KMS-11 (cell line): Measurements from ENCODE around the gene TMEM127.

Experiments used
- H2AFZ ChIP-seq: fragments of 200-600 bp; sonication (generic); 2 replicates; pipeline ENCODE4 v1.6.1; 2016; ENCODE audit warnings: antibody characterized with exemption, mixed run types, low read depth
- H3K27ac ChIP-seq: fragments of 200-600 bp; sonication (generic); 2 replicates; pipeline ENCODE4 v1.6.1; 2016; ENCODE audit warnings: mild to moderate bottlenecking, mixed run types
- H3K27me3 ChIP-seq: fragments of 200-600 bp; sonication (generic); 2 replicates; pipeline ENCODE4 v1.6.1; 2017; ENCODE audit warnings: mild to moderate bottlenecking, low read depth, mixed run types, moderate library complexity; ENCODE audit not compliant: insufficient read depth
- H3K36me3 ChIP-seq: fragments of 200-600 bp; sonication (generic); 2 replicates; pipeline ENCODE4 v1.6.1; 2017; ENCODE audit warnings: mild to moderate bottlenecking, mixed run types; ENCODE audit not compliant: insufficient read depth
- H3K4me1 ChIP-seq: fragments of 200-600 bp; sonication (generic); 2 replicates; pipeline ENCODE4 v1.6.1; 2016; ENCODE audit warnings: mild to moderate bottlenecking, low read depth, mixed run types; ENCODE audit not compliant: poor library complexity, severe bottlenecking
- H3K4me2 ChIP-seq: fragments of 200-600 bp; sonication (generic); 2 replicates; pipeline ENCODE4 v1.7.0; 2016; ENCODE audit warnings: mild to moderate bottlenecking, mixed run types
- H3K4me3 ChIP-seq: fragments of 200-600 bp; sonication (generic); IDR thresholded peaks from 2 replicates; pipeline ENCODE4 v1.6.1; 2017; ENCODE audit warnings: low read depth, low read length, mixed read lengths; ENCODE audit not compliant: insufficient read depth
- H3K79me2 ChIP-seq: fragments of 200-600 bp; sonication (generic); 2 replicates; pipeline ENCODE4 v1.6.1; 2016; ENCODE audit warnings: low read depth, mixed run types; ENCODE audit not compliant: insufficient read depth
- H3K9ac ChIP-seq: fragments of 200-600 bp; sonication (generic); 2 replicates; pipeline ENCODE4 v1.6.1; 2016; ENCODE audit warnings: mild to moderate bottlenecking, mixed run types
- H4K20me1 ChIP-seq: fragments of 200-600 bp; sonication (generic); 2 replicates; pipeline ENCODE4 v1.6.1; 2016; ENCODE audit warnings: mild to moderate bottlenecking, mixed run types; ENCODE audit not compliant: insufficient read depth
- TF ChIP-seq, protein P1 (sequence below): fragments of 200-600 bp; sonication (generic); conservative IDR thresholded peaks from 2 replicates; pipeline ENCODE4 v1.6.1; 2017; ENCODE audit warnings: low read depth, mild to moderate bottlenecking, antibody characterized with exemption, low read length, moderate library complexity, mixed read lengths

TMEM127 gene

GRCh38 chr2:96247896-96248295 lies 17.9 kb downstream of the TMEM127 start:
- Histone ChIP-seq H3K27me3 (no peaks in the 10 kb centered on the region), H4K20me1 (no peaks in the 10 kb centered on the region), H3K4me2 (no peak overlapping the region), H2AFZ (no peak overlapping the region), H3K36me3 (no peaks in the 10 kb centered on the region), H3K4me3 (no peak overlapping the region), H3K79me2 (no peaks in the 10 kb centered on the region), H3K9ac (no peak overlapping the region), H3K4me1 (peaks cover 10% of the 10 kb centered on the region), H3K27ac (no peak overlapping the region)
- TF ChIP-seq, protein P1, sequence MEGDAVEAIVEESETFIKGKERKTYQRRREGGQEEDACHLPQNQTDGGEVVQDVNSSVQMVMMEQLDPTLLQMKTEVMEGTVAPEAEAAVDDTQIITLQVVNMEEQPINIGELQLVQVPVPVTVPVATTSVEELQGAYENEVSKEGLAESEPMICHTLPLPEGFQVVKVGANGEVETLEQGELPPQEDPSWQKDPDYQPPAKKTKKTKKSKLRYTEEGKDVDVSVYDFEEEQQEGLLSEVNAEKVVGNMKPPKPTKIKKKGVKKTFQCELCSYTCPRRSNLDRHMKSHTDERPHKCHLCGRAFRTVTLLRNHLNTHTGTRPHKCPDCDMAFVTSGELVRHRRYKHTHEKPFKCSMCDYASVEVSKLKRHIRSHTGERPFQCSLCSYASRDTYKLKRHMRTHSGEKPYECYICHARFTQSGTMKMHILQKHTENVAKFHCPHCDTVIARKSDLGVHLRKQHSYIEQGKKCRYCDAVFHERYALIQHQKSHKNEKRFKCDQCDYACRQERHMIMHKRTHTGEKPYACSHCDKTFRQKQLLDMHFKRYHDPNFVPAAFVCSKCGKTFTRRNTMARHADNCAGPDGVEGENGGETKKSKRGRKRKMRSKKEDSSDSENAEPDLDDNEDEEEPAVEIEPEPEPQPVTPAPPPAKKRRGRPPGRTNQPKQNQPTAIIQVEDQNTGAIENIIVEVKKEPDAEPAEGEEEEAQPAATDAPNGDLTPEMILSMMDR = no peak

GRCh38 chr2:96247009-96247408 lies 18.8 kb downstream of the TMEM127 start:
- no peaks in the 10 kb centered on the region for H3K36me3 ChIP-seq
- no peak overlapping the region for H3K4me2 ChIP-seq
- no peak overlapping the region for H3K27ac ChIP-seq
- H2AFZ ChIP-seq = no peak overlapping the region
- H4K20me1 ChIP-seq = no peaks in the 10 kb centered on the region
- peaks cover 19% of the 10 kb centered on the region for H3K4me1 ChIP-seq
- TF ChIP-seq, protein P1 = no peak
- H3K4me3 ChIP-seq = no peak overlapping the region
- H3K27me3 ChIP-seq = no peaks in the 10 kb centered on the region
- no peaks in the 10 kb centered on the region for H3K79me2 ChIP-seq
- no peak overlapping the region for H3K9ac ChIP-seq

DNA sequence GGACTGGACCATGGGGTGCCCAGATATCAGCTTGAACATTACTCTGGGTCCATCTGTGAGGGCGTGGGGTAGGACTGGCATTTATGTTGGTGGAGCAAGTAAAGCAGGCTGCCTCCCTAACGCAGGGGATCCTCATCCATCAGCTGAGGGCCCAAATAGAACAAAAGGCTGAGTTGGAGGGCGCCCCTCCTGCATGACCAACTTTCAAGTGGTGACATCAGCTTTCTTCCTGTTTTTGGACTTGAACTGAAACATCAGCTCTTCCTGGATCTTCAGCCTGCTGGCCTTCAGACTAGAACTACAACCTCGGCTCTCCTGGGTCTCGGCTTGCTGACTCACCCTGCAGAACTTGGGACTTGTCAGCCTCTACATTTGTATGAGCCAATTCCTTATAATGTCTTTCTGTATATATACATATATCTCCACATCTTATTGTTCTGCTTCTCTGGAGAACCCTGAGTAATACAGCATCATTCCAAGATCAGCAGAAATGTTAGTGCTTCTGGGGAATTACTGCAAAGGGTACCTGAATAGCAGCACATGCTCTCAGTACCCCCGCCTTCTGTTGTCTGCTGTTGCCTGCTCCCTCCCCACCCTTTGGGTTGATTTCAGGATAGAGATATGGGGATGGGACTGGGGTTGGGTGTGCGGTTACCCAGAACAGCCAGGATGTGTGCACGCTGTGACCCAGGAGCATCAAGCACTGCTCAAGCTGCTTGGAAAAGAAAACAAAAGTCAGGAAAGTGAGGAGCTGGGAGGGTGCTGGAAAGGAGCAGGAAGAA lies 20.0 kb downstream of the TMEM127 start:
- Histone ChIP-seq H2AFZ (no peak overlapping the region), H3K9ac (no peak overlapping the region), H3K4me3 (no peak overlapping the region), H3K36me3 (no peaks in the 10 kb centered on the region), H4K20me1 (no peaks in the 10 kb centered on the region), H3K4me1 (peaks cover 28% of the 10 kb centered on the region), H3K27me3 (no peaks in the 10 kb centered on the region), H3K27ac (no peak overlapping the region), H3K79me2 (no peaks in the 10 kb centered on the region), H3K4me2 (no peak overlapping the region)
- TF ChIP-seq, protein P1 = no peak

DNA sequence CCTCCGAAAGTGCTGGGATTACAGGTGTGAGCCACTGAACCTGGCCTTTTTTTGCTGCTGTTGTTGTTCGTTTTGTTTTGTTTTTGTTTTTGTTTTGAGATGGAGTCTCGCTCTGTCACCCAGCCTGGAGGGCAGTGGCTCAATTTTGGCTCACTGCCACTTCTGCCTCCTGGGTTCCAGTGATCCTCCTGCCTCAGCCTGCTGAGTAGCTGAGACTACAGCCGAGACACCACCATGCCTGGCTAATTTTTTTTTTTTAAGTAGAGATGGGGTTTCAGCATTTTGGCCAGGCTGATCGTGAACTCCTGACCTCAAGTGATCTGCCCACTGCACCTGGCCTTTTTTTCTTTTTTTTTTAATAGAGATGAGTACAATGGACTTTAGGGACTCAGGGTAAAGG lies 22.0 kb downstream of the TMEM127 start:
- Histone ChIP-seq H3K36me3 (no peaks in the 10 kb centered on the region), H2AFZ (no peak overlapping the region), H3K4me1 (peaks cover 28% of the 10 kb centered on the region), H3K79me2 (no peaks in the 10 kb centered on the region), H3K27me3 (no peaks in the 10 kb centered on the region), H3K4me2 (no peak overlapping the region), H3K27ac (no peak overlapping the region), H3K9ac (no peak overlapping the region), H3K4me3 (no peak overlapping the region), H4K20me1 (no peaks in the 10 kb centered on the region)
- TF ChIP-seq, protein P1 = no peak
